SK-N-SH (cell line): ENCODE data around the gene P3H4. TPM values are rescaled to one million over a fixed set of nuclear protein-coding genes. Genes with fewer than 3 reads are reported as not detected.
A peak's percentile ranks its signal among the peaks of the same experiment; 100 is the strongest.

Experiments
- CTCF ChIA-PET: fragments of 300-600, 350-600 bp; formaldehyde crosslinking; extraction: SDS; loops from one replicate; lab custom pipeline; 2021; lab: Yijun Ruan, JAX
- POLR2A ChIA-PET: fragments of 350-600 bp; sonication (Branson Sonifier 250); formaldehyde crosslinking; extraction: SDS; loops from one replicate; lab custom pipeline; 2020; ENCODE audit warnings: antibody characterized with exemption, inconsistent platforms; lab: Yijun Ruan, JAX
- DNase-seq: peaks from one replicate; pipeline ENCODE4 v3.0.0; 2012
- H2AFZ ChIP-seq: fragments of 200-600 bp; sonication (generic); 2 replicates; pipeline ENCODE4 v1.8.1; 2016; ENCODE audit warnings: antibody characterized with exemption, mild to moderate bottlenecking, low read depth
- H3F3A ChIP-seq: fragments of 200-600 bp; sonication (generic); replicated peaks from 2 replicates; pipeline ENCODE3; 2016; ENCODE audit warnings: antibody characterized with exemption, mild to moderate bottlenecking; ENCODE audit not compliant: insufficient read depth
- H3K27ac ChIP-seq, 2 experiments: fragments of 200-500 bp in 1 of 2; fragments of 200-600 bp in 1 of 2; sonication (Bioruptor generic) in 1 of 2; sonication (generic), shearing (Covaris generic) in 1 of 2; 2 replicates each; pipeline versions ENCODE4 v1.5.1 to v1.6.1; 2014 to 2016; ENCODE audit warnings: low read depth in 2 of 2, inconsistent platforms in 1 of 2, low read length in 1 of 2, mild to moderate bottlenecking in 1 of 2, mixed read lengths in 1 of 2
- H3K27me3 ChIP-seq: fragments of 200-600 bp; sonication (generic), shearing (Covaris generic); 2 replicates; pipeline ENCODE4 v1.6.1; 2016; ENCODE audit warnings: mixed run types; ENCODE audit not compliant: insufficient read depth
- H3K36me3 ChIP-seq, 2 experiments: fragments of 200-500 bp in 1 of 2; fragments of 200-600 bp in 1 of 2; sonication (Bioruptor generic) in 1 of 2; sonication (generic) in 1 of 2; replicated peaks in 1 of 2; 2 replicates each; pipeline versions ENCODE3 to v1.5.1; 2014 to 2016; ENCODE audit warnings: low read length in 1 of 2, mild to moderate bottlenecking in 1 of 2; ENCODE audit not compliant: insufficient read depth in 2 of 2, control insufficient read depth in 1 of 2
- H3K4me1 ChIP-seq, 2 experiments: fragments of 200-500 bp in 1 of 2; fragments of 200-600 bp in 1 of 2; sonication (Bioruptor generic) in 1 of 2; sonication (generic), shearing (Covaris generic) in 1 of 2; 2 replicates each; pipeline versions ENCODE4 v1.5.1 to v1.6.1; 2014 to 2016; ENCODE audit warnings: low read depth in 1 of 2, low read length in 1 of 2, mixed run types in 1 of 2; ENCODE audit not compliant: insufficient read depth in 2 of 2, control insufficient read depth in 1 of 2
- H3K4me2 ChIP-seq: fragments of 200-600 bp; sonication (generic), shearing (Covaris generic); 2 replicates; pipeline ENCODE4 v1.6.1; 2017; ENCODE audit warnings: mixed run types
- H3K4me3 ChIP-seq, 2 experiments: fragments of 200-500 bp in 1 of 2; fragments of 200-600 bp in 1 of 2; sonication (Bioruptor generic) in 1 of 2; sonication (generic), shearing (Covaris generic) in 1 of 2; 2 replicates each; pipeline versions ENCODE4 v1.5.1 to v1.8.1; 2014 to 2016; ENCODE audit warnings: low read depth in 2 of 2, inconsistent platforms in 1 of 2, low read length in 1 of 2, mild to moderate bottlenecking in 1 of 2, mixed read lengths in 1 of 2, moderate library complexity in 1 of 2
- H3K79me2 ChIP-seq: fragments of 200-600 bp; sonication (generic); 2 replicates; pipeline ENCODE4 v1.8.1; 2017; ENCODE audit warnings: mild to moderate bottlenecking; ENCODE audit not compliant: insufficient read depth
- H3K9ac ChIP-seq: fragments of 200-600 bp; sonication (generic); 2 replicates; pipeline ENCODE4 v1.6.1; 2017; ENCODE audit warnings: mixed run types
- H3K9me2 ChIP-seq: fragments of 200-600 bp; sonication (generic); 2 replicates; pipeline ENCODE4 v1.6.1; 2017; ENCODE audit warnings: mixed run types
- H3K9me3 ChIP-seq: fragments of 200-600 bp; sonication (generic); 2 replicates; pipeline ENCODE4 v1.6.1; 2017; ENCODE audit warnings: mixed run types, mild to moderate bottlenecking, moderate library complexity
- H4K20me1 ChIP-seq: fragments of 200-600 bp; sonication (generic); 2 replicates; pipeline ENCODE4 v1.6.1; 2017; ENCODE audit warnings: mild to moderate bottlenecking, mixed run types; ENCODE audit not compliant: insufficient read depth
- CTCF ChIP-seq: fragments of 200-600 bp; sonication (generic); IDR thresholded peaks from 2 replicates; pipeline ENCODE4 v1.6.1; 2017; ENCODE audit warnings: antibody characterized with exemption, mild to moderate bottlenecking, moderate library complexity
- ELF1 ChIP-seq: IDR thresholded peaks from 2 replicates; pipeline ENCODE4 v1.4.0; 2012
- EP300 ChIP-seq, 2 experiments: IDR thresholded peaks; 2 replicates each; pipeline versions ENCODE4 v1.4.0 to v1.6.1; 2012; ENCODE audit warnings: borderline replicate concordance in 1 of 2, low read depth in 1 of 2, low read length in 1 of 2
- EZH2phosphoT487 ChIP-seq: fragments of 200-600 bp; sonication (generic); IDR thresholded peaks from 2 replicates; pipeline ENCODE4 v1.6.1; 2017; ENCODE audit warnings: low read depth, mixed run types, mild to moderate bottlenecking, antibody characterized with exemption, moderate library complexity, borderline replicate concordance
- FOXM1 ChIP-seq: IDR thresholded peaks from 2 replicates; pipeline ENCODE4 v1.4.0; 2012; ENCODE audit warnings: low read depth, mild to moderate bottlenecking
- GABPA ChIP-seq: IDR thresholded peaks from 2 replicates; pipeline ENCODE4 v1.4.0; 2012; ENCODE audit warnings: low read depth, mild to moderate bottlenecking
- GATA2 ChIP-seq: sonication (generic); formaldehyde crosslinking; IDR thresholded peaks from 2 replicates; pipeline ENCODE4 v1.5.0; 2020; ENCODE audit warnings: mild to moderate bottlenecking, missing genetic modification reagents
- MEF2A ChIP-seq: IDR thresholded peaks from 2 replicates; pipeline ENCODE4 v1.4.0; 2012; ENCODE audit warnings: low read depth, borderline replicate concordance
- PBX3 ChIP-seq: IDR thresholded peaks from 2 replicates; pipeline ENCODE4; 2012
- SMC3 ChIP-seq: IDR thresholded peaks from 2 replicates; pipeline ENCODE4 v1.6.1; 2012; ENCODE audit warnings: low read depth, low read length, improper control_type of control experiment
- TEAD4 ChIP-seq: IDR thresholded peaks from 2 replicates; pipeline ENCODE4 v1.4.0; 2012; ENCODE audit warnings: mild to moderate bottlenecking, borderline replicate concordance; ENCODE audit not compliant: insufficient read depth
- YY1 ChIP-seq: IDR thresholded peaks from 2 replicates; pipeline ENCODE4 v1.4.0; 2012; ENCODE audit warnings: low read depth, mild to moderate bottlenecking
- WGBS: methylation state at CpG from one replicate; pipeline ENCODE4 v1.1.6; 2017; ENCODE audit warnings: low lambda C conversion rate; 5-methylcytosine and 5-hydroxymethylcytosine counted together
- polyA plus RNA-seq, 3 experiments: library from polyadenylated mRNA; depleted of rRNA; stranded (reverse); fragments of >200 nt; gene quantifications; 2 replicates each; pipeline ENCODE4 v1.2.3, GENCODE V29; 2012
- TF ChIP-seq, protein P1 (sequence below): IDR thresholded peaks from 2 replicates; pipeline ENCODE4 v1.6.1; 2012; ENCODE audit warnings: mild to moderate bottlenecking, low read depth, low read length, moderate library complexity
- TF ChIP-seq, protein P2 (sequence below): IDR thresholded peaks from 2 replicates; pipeline ENCODE4 v1.4.0; 2012; ENCODE audit warnings: low read depth
- TF ChIP-seq, protein P3 (sequence below): IDR thresholded peaks from 2 replicates; pipeline ENCODE4 v1.4.0; 2012; ENCODE audit warnings: low read depth, borderline replicate concordance

Gene P3H4
- polyA plus RNA-seq, 1 of the 3 experiments (the other 2 are of a cell fraction): 88.3 TPM

- TF ChIP-seq, protein P1, sequence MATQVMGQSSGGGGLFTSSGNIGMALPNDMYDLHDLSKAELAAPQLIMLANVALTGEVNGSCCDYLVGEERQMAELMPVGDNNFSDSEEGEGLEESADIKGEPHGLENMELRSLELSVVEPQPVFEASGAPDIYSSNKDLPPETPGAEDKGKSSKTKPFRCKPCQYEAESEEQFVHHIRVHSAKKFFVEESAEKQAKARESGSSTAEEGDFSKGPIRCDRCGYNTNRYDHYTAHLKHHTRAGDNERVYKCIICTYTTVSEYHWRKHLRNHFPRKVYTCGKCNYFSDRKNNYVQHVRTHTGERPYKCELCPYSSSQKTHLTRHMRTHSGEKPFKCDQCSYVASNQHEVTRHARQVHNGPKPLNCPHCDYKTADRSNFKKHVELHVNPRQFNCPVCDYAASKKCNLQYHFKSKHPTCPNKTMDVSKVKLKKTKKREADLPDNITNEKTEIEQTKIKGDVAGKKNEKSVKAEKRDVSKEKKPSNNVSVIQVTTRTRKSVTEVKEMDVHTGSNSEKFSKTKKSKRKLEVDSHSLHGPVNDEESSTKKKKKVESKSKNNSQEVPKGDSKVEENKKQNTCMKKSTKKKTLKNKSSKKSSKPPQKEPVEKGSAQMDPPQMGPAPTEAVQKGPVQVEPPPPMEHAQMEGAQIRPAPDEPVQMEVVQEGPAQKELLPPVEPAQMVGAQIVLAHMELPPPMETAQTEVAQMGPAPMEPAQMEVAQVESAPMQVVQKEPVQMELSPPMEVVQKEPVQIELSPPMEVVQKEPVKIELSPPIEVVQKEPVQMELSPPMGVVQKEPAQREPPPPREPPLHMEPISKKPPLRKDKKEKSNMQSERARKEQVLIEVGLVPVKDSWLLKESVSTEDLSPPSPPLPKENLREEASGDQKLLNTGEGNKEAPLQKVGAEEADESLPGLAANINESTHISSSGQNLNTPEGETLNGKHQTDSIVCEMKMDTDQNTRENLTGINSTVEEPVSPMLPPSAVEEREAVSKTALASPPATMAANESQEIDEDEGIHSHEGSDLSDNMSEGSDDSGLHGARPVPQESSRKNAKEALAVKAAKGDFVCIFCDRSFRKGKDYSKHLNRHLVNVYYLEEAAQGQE: no peak
- TF ChIP-seq, protein P2, sequence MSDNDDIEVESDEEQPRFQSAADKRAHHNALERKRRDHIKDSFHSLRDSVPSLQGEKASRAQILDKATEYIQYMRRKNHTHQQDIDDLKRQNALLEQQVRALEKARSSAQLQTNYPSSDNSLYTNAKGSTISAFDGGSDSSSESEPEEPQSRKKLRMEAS: no peak
- TF ChIP-seq EZH2phosphoT487: no peak
- TF ChIP-seq CTCF: no peak
- TF ChIP-seq EP300 (IDR thresholded peaks at IDR 0.05; ENCODE audit: borderline replicate concordance in 1 of 2, low read depth in 1 of 2, low read length in 1 of 2): no peak
- no peak for TF ChIP-seq FOXM1
- no peak for TF ChIP-seq GABPA
- no peak for TF ChIP-seq TEAD4
- no peak for TF ChIP-seq SMC3
- TF ChIP-seq ELF1: no peak
- TF ChIP-seq, all 33 proteins: peak for 4
Measured at GRCh38 chr17:41835800-41836549, 24.2 kb upstream of the P3H4 start, which contains the start of gene NT5C3B (continued).

GRCh38 chr17:41835214-41835799, 23.6 kb upstream of the P3H4 start:
- POLR2A ChIA-PET: interaction anchor here (2.2 kb wide), 1 partner anchor 30 kb away, joined by 6 read pairs; the partner anchor contains the start of gene KLHL11
- Histone ChIP-seq H3K9me2 (no peaks in the 10 kb centered on the region), H3K4me1 (peaks cover 0 to 8% of the 10 kb centered on the region in 2 experiments; a peak in 1 of 4 replicates), H3K27me3 (no peaks in the 10 kb centered on the region), H3K79me2 (peaks cover 20% of the 10 kb centered on the region; the same call in 1 of the 2 replicates), H2AFZ (peak overlapping the region; percentile 93), H3K9ac (peak overlapping the region; percentile 82), H3K36me3 (peaks cover 10 to 29% of the 10 kb centered on the region in 2 experiments), H3F3A (no peaks in the 10 kb centered on the region), H3K4me2 (peak overlapping the region; percentile 95), H3K27ac (no peak overlapping the region), H3K9me3 (no peaks in the 10 kb centered on the region), H3K4me3 (peak overlapping the region; percentile 71 to 91), H4K20me1 (no peaks in the 10 kb centered on the region)
- 15% methylated on average over 13 of the region's 13 CpGs for WGBS
- DNase-seq: no peak
- CTCF ChIA-PET: interaction anchor here (1.0 to 1.8 kb wide), 6 partner anchors 10 to 124 kb away, joined by 3 to 8 read pairs (median 6); partner anchors contain the start of genes KLHL11 and P3H4
- TF ChIP-seq, protein P3, sequence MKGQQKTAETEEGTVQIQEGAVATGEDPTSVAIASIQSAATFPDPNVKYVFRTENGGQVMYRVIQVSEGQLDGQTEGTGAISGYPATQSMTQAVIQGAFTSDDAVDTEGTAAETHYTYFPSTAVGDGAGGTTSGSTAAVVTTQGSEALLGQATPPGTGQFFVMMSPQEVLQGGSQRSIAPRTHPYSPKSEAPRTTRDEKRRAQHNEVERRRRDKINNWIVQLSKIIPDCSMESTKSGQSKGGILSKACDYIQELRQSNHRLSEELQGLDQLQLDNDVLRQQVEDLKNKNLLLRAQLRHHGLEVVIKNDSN: no peak
- TF ChIP-seq, protein P2: no peak
- TF ChIP-seq MEF2A (no peak), EP300 (IDR thresholded peaks at IDR 0.05; ENCODE audit: borderline replicate concordance in 1 of 2, low read depth in 1 of 2, low read length in 1 of 2) (no peak), TEAD4 (no peak), YY1 (no peak), GATA2 (CRISPR knock-in tag) (no peak), PBX3 (no peak)
- TF ChIP-seq, protein P1: no peak
